Measurements from ENCODE around the gene B4GALT6. TPM values are rescaled to one million over a fixed set of nuclear protein-coding genes. Genes with fewer than 3 reads are reported as not detected.

Gene B4GALT6
- 1 to 10 TPM; 1.7 to 4.2 (median 2.5) TPM for total RNA-seq

- no peak for TF ChIP-seq CTCF (IDR thresholded peaks at IDR 0.05; ENCODE audit: low read depth)
Observed at GRCh38 chr18:31684279-31685096, at the start of gene B4GALT6. B4GALT6 (minus strand) TSS chr18:31684581; CDS start chr18:31684426, 155 bp downstream.

DNA sequence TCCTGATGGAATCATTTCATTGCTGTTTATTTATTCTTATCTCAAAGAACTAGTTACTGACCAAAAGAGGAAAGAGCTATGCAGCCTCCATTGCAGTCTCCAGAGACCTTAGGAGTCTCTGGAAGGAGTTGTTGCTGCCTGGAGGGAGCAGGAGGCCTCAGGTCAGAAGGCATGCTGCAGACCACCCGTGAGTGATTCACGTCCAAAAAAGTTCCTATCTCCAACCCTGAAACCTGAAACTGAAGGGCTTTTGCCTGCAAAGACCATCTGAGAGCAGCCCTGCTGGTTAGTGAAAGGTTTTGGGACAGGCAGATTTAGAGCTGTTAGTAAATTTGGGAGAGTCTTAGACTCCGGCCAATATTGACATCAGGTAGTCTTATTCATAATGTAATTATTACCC is 47.2 kb upstream of the B4GALT6 start:
- no peak for TF ChIP-seq CTCF (IDR thresholded peaks at IDR 0.05; ENCODE audit: low read depth)

DNA sequence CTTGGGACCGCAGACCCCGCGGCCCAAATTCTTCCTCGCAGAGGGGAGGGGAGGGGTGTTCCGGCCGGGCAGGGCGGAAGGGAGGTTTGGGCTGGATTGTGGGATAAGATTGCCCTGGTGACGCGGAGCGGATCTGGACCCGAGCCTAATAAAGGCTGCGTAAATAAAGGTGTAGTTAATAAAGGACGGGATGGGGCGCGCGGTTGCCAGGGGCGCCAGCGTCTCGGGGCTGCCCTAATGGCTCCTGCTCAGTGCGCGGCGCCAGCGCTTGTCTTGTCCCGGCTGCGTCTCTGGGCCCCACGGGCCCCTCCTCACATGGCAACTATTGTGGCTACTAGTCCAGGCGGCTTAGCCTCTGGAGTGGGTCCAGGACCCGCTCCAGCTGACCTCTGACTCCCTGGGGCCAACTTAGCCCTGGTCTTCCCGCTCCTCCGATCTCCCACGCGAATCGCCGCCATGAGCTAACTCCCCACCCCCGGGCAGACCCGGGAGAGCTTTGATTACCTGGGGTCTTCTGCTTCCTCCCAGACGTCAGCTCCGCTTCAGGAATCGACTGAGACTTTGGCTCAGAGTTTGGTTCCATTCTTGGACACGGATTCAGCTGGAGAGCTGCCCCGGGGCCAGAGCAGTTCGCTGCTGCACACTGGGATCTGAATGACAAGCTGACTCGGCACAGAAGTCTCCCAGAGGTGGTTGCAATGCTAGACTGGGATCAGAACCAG is 39.8 kb upstream of the B4GALT6 start:
- TF ChIP-seq CTCF (IDR thresholded peaks at IDR 0.05; ENCODE audit: low read depth) = no peak

- no peak for TF ChIP-seq CTCF (IDR thresholded peaks at IDR 0.05; ENCODE audit: low read depth)
Observed at GRCh38 chr18:31723639-31723989, 39.2 kb upstream of the B4GALT6 start.

- TF ChIP-seq CTCF (IDR thresholded peaks at IDR 0.05; ENCODE audit: low read depth) = no peak
Observed at GRCh38 chr18:31722369-31722957, 38.1 kb upstream of the B4GALT6 start.

GRCh38 chr18:31721601-31722000 is 37.2 kb upstream of the B4GALT6 start:
- no peak for TF ChIP-seq CTCF (IDR thresholded peaks at IDR 0.05; ENCODE audit: low read depth)

DNA sequence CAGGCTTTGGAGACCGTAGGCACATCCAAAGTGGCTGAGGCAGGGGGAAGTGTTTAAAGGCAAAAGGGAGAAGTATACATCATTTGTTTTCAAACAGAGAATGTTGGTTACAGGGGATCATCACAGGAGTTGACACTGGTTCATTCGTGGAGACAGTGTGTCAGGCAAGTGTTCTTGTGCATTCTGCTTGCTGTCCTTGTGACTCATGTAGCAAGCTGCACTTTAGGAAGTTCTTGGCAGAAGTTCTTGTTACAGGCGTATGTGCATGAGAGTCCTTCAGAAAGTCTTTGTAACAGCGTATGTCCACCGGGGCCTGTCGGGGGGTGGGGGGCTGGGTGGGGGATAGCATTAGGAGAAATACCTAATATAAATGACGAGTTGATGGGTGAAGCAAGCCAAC is 36.5 kb upstream of the B4GALT6 start:
- TF ChIP-seq CTCF (IDR thresholded peaks at IDR 0.05; ENCODE audit: low read depth) = no peak
